Hepatocyte (in vitro differentiated cells): ENCODE measurements around the gene FAH. TPM values are rescaled to one million over a fixed set of nuclear protein-coding genes. Genes with fewer than 3 reads are reported as not detected.

ENCODE experiments used
- DNase-seq: peaks from one replicate; pipeline ENCODE4 v3.0.0-alpha.2; 2016; ENCODE audit warnings: low spot score
- H2AFZ ChIP-seq: fragments of 200-600 bp; sonication (generic); 2 replicates; pipeline ENCODE4 v1.6.0; 2016; ENCODE audit warnings: antibody characterized with exemption, mild to moderate bottlenecking
- H3K27ac ChIP-seq: fragments of 200-600 bp; sonication (generic); 2 replicates; pipeline ENCODE4 v1.5.1; 2016; ENCODE audit warnings: mild to moderate bottlenecking
- H3K27me3 ChIP-seq: fragments of 200-600 bp; sonication (generic); 2 replicates; pipeline ENCODE4 v1.6.1; 2016
- H3K36me3 ChIP-seq: fragments of 200-600 bp; sonication (generic); replicated peaks from 2 replicates; pipeline ENCODE4 v1.5.1; 2016; ENCODE audit warnings: low read depth; ENCODE audit not compliant: insufficient read depth
- H3K4me1 ChIP-seq: fragments of 200-600 bp; sonication (generic); 2 replicates; pipeline ENCODE4 v1.5.1; 2016; ENCODE audit warnings: mild to moderate bottlenecking, moderate library complexity; ENCODE audit not compliant: insufficient read depth
- H3K4me2 ChIP-seq: fragments of 200-600 bp; sonication (generic); 2 replicates; pipeline ENCODE4 v1.6.0; 2016
- H3K4me3 ChIP-seq: fragments of 200-600 bp; sonication (generic); 2 replicates; pipeline ENCODE4 v1.5.1; 2016; ENCODE audit warnings: mild to moderate bottlenecking
- H3K79me2 ChIP-seq: fragments of 200-600 bp; sonication (generic); 2 replicates; pipeline ENCODE4 v1.6.0; 2017; ENCODE audit warnings: mild to moderate bottlenecking
- H3K9me2 ChIP-seq: fragments of 200-600 bp; sonication (generic); replicated peaks from 2 replicates; pipeline ENCODE4 v1.6.0; 2017; ENCODE audit warnings: mild to moderate bottlenecking; ENCODE audit not compliant: insufficient read depth
- H3K9me3 ChIP-seq: fragments of 200-600 bp; sonication (generic); 2 replicates; pipeline ENCODE4 v1.5.1; 2016; ENCODE audit warnings: low read depth, mild to moderate bottlenecking
- H4K20me1 ChIP-seq: fragments of 200-600 bp; sonication (generic); 2 replicates; pipeline ENCODE4 v1.6.0; 2016; ENCODE audit warnings: mild to moderate bottlenecking; ENCODE audit not compliant: insufficient read depth, poor library complexity, severe bottlenecking
- CTCF ChIP-seq: fragments of 200-600 bp; sonication (generic); IDR thresholded peaks from 2 replicates; pipeline ENCODE4 v1.5.1; 2016; ENCODE audit warnings: antibody characterized with exemption, mild to moderate bottlenecking; ENCODE audit not compliant: poor library complexity
- EZH2 ChIP-seq: fragments of 200-600 bp; sonication (generic); IDR thresholded peaks from 2 replicates; pipeline ENCODE4 v1.6.1; 2016; ENCODE audit warnings: antibody characterized with exemption, mild to moderate bottlenecking, borderline replicate concordance
- EZH2phosphoT487 ChIP-seq: fragments of 200-600 bp; sonication (generic); IDR thresholded peaks from one replicate; pipeline ENCODE4 v1.6.1; 2018; ENCODE audit warnings: antibody characterized with exemption, mild to moderate bottlenecking, low read depth, moderate library complexity; ENCODE audit not compliant: unreplicated experiment, severe bottlenecking
- WGBS: methylation state at CpG from one replicate; pipeline ENCODE4 v1.1.6; 2016; ENCODE audit warnings: low lambda C conversion rate; ENCODE audit errors: missing lambda C conversion rate; 5-methylcytosine and 5-hydroxymethylcytosine counted together
- polyA plus RNA-seq: library from polyadenylated mRNA; unstranded; fragments of >200 nt; fragmentation: Nextera tagmentation; extraction: Ambion mirVana; gene quantifications from 2 replicates; pipeline ENCODE4 v1.2.1, GENCODE V29; 2016
- total RNA-seq: library from RNA; depleted of rRNA; stranded (reverse); fragments of >200 nt; gene quantifications from 2 replicates; pipeline ENCODE4 v1.2.3, GENCODE V29; 2014

The FAH gene
- total and polyA plus RNA-seq, 2 experiments from 2014 or later: 58.0 to 90.5 TPM

DNA sequence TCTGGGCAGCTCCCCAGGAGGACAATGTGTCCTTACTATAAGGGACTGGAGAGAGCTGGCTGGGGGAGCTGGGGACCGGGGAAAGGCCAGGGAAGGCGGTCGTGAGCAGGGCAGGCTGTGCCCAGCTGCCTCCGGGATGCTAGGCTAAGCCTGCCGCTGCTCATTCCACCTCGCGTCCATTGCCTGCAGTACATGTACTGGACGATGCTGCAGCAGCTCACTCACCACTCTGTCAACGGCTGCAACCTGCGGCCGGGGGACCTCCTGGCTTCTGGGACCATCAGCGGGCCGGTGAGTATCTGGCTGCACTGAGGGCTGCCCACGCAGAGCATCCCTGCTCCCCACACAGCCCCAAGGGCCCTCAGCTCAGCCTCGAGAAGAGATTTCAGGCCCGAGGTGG lies 27.1 kb downstream of the FAH start:
- Histone ChIP-seq H3K9me3 (no peaks in the 10 kb centered on the region), H3K4me3 (no peak overlapping the region), H3K36me3 (no peaks in the 10 kb centered on the region), H2AFZ (no peak overlapping the region), H3K27ac (no peak overlapping the region), H3K79me2 (no peaks in the 10 kb centered on the region), H3K9me2 (no peaks in the 10 kb centered on the region), H3K4me2 (no peak overlapping the region), H3K27me3 (no peaks in the 10 kb centered on the region), H3K4me1 (peaks cover 6% of the 10 kb centered on the region), H4K20me1 (no peaks in the 10 kb centered on the region)
- no peak for TF ChIP-seq CTCF
- no peak for TF ChIP-seq EZH2phosphoT487
- TF ChIP-seq EZH2: no peak
- no peak for DNase-seq
- WGBS: 98% methylated on average over 15 of the region's 16 CpGs

DNA sequence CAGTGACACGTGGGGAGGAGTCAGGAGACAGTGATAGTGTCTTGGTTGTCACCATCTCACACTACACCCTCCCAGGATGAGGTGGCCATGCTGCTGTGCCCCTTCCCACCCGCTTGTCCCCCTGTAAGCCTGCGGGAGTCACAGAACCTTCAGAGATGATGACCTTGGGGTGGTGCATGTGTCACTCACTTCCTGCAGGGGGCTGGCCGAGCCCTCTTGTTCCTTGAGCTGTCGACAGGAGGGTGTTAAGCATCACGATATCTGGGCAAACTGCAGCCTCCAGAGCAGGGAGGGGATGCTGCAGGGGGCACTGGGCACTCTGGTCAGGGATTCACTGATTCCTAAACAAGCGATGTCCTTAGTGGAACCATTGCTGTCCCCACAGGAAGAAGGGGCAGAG lies 27.7 kb downstream of the FAH start:
- Histone ChIP-seq H3K27me3 (no peaks in the 10 kb centered on the region), H3K27ac (no peak overlapping the region), H3K9me2 (no peaks in the 10 kb centered on the region), H3K36me3 (no peaks in the 10 kb centered on the region), H3K4me2 (no peak overlapping the region), H3K9me3 (no peaks in the 10 kb centered on the region), H4K20me1 (no peaks in the 10 kb centered on the region), H3K79me2 (no peaks in the 10 kb centered on the region), H2AFZ (no peak overlapping the region), H3K4me1 (peaks cover 6% of the 10 kb centered on the region), H3K4me3 (no peak overlapping the region)
- DNase-seq: no peak
- TF ChIP-seq EZH2phosphoT487 (no peak), CTCF (no peak), EZH2 (no peak)
- WGBS: 78% methylated on average over 7 of the region's 7 CpGs

DNA sequence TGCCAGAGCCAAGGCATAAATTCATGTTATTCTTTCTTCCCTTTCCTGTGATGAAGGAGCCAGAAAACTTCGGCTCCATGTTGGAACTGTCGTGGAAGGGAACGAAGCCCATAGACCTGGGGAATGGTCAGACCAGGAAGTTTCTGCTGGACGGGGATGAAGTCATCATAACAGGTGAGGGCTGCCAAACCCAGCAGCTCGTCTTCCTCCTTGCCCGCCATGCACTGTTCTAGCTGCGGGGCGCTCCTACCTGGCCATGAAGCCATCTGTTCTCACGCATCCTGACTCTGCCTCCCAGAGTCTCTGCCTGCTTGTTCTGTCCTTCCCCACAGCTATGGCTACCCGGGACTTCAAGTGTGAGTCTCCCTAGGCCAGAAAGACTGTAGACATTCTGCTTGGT lies 28.2 kb downstream of the FAH start:
- H4K20me1 ChIP-seq: no peaks in the 10 kb centered on the region
- TF ChIP-seq EZH2phosphoT487: no peak
- TF ChIP-seq CTCF: no peak
- TF ChIP-seq EZH2: no peak
- H3K36me3 ChIP-seq: no peaks in the 10 kb centered on the region
- peaks cover 6% of the 10 kb centered on the region for H3K4me1 ChIP-seq
- H3K27ac ChIP-seq: no peak overlapping the region
- H3K27me3 ChIP-seq: no peaks in the 10 kb centered on the region
- H3K9me2 ChIP-seq: no peaks in the 10 kb centered on the region
- no peak overlapping the region for H3K4me3 ChIP-seq
- no peak for DNase-seq
- no peak overlapping the region for H3K4me2 ChIP-seq
- 93% methylated on average over 10 of the region's 10 CpGs for WGBS
- no peak overlapping the region for H2AFZ ChIP-seq
- H3K9me3 ChIP-seq: no peaks in the 10 kb centered on the region
- no peaks in the 10 kb centered on the region for H3K79me2 ChIP-seq
